ENCODE data around the gene PLXND1.

DNA sequence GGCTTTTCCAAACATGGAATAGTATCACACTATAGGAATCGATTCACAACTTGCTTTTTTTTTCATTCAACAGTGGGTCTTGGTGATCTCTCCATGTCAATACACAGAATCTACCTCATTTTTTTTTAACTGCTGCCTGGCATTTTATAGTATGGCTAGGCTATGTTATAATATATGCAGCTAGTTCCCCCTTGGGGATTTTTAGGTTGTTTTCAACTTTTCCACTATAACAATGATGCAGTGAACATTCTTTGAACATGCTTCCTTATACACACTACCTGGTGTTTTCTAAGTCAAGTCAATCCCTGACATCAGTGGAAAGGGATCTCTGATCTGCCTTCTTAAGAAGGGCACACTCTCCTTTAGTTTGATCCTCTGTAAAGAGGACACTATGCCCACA is 46.5 kb upstream of the PLXND1 start:
- TF ChIP-seq, protein P1, sequence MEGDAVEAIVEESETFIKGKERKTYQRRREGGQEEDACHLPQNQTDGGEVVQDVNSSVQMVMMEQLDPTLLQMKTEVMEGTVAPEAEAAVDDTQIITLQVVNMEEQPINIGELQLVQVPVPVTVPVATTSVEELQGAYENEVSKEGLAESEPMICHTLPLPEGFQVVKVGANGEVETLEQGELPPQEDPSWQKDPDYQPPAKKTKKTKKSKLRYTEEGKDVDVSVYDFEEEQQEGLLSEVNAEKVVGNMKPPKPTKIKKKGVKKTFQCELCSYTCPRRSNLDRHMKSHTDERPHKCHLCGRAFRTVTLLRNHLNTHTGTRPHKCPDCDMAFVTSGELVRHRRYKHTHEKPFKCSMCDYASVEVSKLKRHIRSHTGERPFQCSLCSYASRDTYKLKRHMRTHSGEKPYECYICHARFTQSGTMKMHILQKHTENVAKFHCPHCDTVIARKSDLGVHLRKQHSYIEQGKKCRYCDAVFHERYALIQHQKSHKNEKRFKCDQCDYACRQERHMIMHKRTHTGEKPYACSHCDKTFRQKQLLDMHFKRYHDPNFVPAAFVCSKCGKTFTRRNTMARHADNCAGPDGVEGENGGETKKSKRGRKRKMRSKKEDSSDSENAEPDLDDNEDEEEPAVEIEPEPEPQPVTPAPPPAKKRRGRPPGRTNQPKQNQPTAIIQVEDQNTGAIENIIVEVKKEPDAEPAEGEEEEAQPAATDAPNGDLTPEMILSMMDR (IDR thresholded peaks at IDR 0.05; ENCODE audit: borderline replicate concordance, extremely low read depth, low read length, poor library complexity, severe bottlenecking): no peak
- TF ChIP-seq EZH2 (IDR thresholded peaks at IDR 0.05; ENCODE audit: borderline replicate concordance, low read depth, low read length, severe bottlenecking): no peak
